Middle frontal gyrus (tissue), 1 donor: Measurements from ENCODE around the gene DCK.

Experiments
- DNase-seq: peaks from one replicate; pipeline ENCODE4 v3.0.0-alpha.2; 2015; ENCODE audit warnings: low spot score; ENCODE audit errors: extremely low spot score

The DCK gene

DNA sequence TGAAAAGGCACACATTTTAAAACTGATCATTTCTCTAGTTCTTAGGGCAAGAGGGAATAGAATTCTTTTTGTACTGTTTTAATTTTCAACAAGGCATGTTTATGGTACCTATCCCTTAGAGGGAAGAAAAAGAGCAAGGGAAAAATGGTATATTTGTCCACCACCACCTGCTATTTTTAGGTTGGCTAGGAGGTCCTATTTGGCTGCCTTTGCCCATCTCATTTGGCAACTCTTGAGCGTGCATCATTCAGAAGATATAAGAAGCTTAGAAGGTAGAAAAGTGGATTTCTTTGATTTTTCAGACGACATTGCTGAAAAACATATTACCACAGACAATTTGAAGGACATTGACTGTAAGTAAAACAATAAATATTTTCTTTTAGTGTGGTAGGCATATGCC lies 69.0 kb downstream of the DCK start:
- no peak for DNase-seq

DNA sequence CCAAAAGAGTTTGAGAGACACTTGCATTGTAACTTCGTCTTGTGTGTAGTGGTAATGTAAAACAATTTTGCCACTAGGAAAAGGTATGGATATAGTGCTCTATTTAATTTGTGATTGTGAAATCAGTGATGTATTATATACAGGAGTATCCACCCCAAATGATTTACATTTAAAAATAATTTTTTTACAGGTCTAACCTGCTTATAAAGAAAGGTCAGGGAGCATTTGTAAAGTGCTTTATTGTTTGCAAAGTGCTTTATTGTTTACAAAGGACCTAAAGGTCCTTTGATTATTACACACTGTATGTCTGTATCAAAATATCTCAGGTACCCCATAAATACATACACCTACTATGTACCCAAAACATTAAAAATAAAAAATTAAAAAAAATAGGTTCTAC lies 70.3 kb downstream of the DCK start:
- DNase-seq = no peak

DNA sequence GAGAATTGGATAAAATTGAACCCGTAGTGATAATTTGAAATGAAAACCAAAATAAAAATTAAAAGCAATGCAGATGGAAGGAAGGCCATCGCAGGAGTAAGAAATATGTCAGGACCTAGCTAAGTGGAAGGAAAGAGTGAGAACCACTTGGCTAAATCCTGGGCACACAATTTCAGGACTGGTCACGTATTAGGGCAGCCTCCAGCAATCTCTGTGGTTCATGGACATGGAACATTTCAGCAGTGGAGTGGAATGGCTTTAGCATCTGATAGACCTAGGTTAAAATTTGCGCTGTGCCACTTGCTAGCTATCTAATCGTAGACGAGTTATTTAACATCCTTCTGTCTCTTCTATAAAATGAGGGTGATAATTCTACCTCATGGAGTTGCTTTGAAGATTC lies 71.1 kb downstream of the DCK start:
- no peak for DNase-seq

DNA sequence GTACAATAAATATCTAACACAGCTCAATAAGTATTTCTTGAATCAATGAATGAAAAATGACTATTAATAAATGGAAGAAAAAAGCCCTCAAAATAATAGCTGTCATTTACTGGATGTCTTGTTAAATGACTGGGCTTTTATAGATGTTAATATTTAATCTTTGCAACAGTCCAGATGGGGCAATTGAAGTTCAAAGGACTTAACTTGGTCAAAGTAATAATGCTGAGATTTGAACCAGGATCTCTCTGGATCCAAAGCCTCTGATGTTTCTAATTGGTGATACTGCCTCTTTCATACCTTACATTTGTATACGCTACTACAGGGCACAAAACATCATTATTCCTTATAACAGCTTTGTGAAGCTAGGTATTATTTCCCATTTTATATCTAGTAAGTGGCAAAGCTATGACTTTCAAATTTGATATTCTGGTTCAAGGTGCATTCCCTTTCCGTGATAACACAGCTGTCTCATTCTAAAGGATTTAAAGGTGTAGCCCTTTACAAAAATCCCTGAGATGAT lies 72.6 kb downstream of the DCK start:
- no peak for DNase-seq

DNA sequence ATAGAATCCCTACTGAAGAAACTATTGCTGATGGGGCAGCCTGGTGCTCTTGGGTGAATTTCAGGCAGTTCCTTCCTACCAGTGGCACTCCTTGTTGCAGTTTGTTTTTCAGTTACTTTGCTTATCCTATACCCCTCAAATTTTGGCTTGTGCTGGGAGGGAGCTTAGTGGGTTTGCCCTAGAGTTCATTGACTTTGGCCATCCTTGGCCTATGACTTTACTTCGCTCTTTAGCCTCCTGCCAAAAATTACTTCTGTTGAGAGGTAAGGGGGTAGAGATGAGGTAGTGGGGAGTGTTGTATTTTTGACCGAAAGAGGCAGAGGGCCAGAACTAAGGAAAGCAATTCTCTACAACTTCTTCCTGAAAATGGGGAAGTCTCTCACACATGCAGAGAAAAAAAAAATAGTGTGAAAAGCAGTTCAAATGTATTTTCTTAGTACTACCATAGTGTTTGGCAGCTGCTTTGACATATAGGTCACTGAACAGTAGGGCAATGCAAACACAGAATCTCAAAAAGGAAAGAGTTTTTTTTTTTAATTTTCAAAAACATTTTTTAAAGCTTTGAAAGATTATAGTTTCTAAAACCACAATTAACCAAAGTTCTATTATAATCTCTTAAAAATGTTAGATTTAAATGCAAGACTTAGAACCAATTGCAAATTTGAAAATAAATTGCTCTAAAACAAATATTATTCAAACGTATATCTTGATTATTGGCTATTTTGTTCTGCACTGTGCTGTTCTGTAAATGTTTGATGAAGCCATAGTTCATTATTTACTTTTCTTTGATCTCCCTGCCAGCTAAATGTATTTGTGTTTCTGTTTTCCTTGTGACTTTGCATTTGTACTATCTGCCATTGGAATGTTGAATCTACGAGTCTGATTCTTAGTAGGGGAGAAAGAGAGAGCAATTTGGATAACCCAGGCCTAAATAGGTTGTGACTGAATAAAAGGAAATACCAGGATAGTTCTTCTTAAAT lies 73.6 kb downstream of the DCK start:
- no peak for DNase-seq

DNA sequence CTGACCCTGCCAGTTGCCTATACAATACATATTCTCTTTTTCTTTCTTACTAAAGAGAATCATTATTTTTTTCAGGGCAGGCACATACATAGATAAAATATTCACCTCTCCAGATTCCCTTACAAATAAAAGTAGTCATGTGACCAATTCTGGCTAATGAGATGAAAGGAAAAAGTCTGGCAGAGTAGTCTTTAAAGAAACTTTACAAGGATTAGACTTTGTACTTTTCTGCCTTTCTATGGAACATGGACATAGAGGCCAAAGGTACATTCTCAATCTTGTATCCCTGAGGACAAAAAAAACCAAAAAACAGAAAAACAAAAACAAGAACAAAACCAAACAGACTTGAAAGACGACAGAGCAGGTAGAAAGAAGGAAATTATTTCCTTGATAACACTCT lies 75.6 kb downstream of the DCK start:
- no peak for DNase-seq

DNA sequence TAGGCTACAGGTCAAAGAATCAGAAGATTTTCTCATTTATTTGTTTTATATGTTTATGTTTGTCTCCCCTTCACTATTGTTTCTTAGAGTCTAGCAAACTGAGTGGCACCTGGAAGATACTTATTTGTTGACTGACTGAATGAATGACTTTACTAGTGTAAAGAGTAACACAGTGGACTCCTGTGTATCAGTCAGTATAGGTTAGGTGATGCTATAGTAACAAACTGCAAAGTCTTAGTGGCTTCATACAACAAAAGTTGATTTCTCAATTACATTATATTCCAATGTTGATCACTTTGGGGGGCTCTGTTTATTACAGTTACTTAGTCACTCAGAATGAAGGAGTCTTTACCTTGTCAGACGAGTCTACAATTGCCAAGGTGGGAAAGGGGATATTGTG lies 76.6 kb downstream of the DCK start:
- DNase-seq = no peak

DNA sequence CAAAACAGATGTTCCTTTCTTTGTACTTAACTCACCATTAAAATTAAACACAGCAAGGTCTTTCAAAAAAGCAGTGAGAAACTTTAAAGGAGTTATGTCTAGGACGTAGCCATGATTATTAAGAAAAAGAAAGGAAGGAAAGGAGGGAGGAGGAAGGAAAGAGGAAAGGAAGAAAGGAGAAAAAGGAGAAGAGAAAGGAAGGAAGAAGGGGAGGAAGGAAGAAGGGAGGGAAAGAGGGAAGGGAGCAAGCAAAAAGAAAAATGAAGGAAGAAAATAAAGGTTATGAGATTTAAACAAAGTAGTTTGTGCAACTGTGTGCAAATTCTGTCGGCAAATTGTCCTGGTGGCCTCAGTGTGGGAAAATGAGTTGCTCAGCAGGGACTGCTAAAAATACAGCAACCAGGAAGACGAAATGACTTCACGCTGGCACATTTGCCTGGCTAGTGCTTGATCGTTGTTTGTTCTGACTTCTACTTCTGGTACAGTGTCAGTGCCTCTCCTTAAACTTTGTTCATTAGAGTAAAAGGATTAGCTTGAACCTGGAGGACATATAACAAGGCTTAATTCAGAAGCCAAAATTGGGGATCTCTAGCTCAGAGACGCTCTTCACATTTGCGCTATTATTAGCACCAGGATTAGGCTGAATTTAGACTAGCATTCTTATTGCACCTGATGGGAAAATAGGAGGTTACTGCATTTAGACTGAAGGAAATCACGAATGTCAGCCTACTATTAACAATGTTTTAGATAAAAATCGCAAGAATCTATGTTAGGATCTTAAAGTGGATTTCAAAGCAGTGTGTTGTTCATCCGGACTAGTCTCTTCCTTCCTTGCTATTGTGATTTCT lies 81.2 kb downstream of the DCK start:
- DNase-seq = no peak
